Subcutaneous adipose tissue (tissue), 4 donors: Measurements from ENCODE around the gene MBNL2. TPM values are rescaled to one million over a fixed set of nuclear protein-coding genes. Genes with fewer than 3 reads are reported as not detected.

ENCODE experiments used
- CTCF ChIP-seq: fragments of 450-650 bp; IDR thresholded peaks from one replicate; pipeline ENCODE4 v1.5.1; 2016; ENCODE audit warnings: low read depth, mild to moderate bottlenecking, control low read depth, antibody characterized with exemption, moderate library complexity
- total RNA-seq, 4 donors: library from RNA; depleted of rRNA; stranded (reverse); fragments of >200 nt; gene quantifications; one replicate each; pipeline ENCODE4 v1.1.0, GENCODE V29; 2016

MBNL2 gene
- total RNA-seq, 4 donors from 2014 or later, result 83.9 to 141 (median 91.2) TPM

- TF ChIP-seq CTCF, result no peak
Measured at GRCh38 chr13:97188207-97188606, 33.9 kb upstream of the MBNL2 start.

GRCh38 chr13:97189928-97190327, 32.2 kb upstream of the MBNL2 start:
- no peak for TF ChIP-seq CTCF

GRCh38 chr13:97191142-97191541, 31.0 kb upstream of the MBNL2 start:
- TF ChIP-seq CTCF, result no peak

- no peak for TF ChIP-seq CTCF
Measured at GRCh38 chr13:97191615-97192014, 30.5 kb upstream of the MBNL2 start.

- TF ChIP-seq CTCF, result no peak
Measured at GRCh38 chr13:97192166-97192565, 30.0 kb upstream of the MBNL2 start.

DNA sequence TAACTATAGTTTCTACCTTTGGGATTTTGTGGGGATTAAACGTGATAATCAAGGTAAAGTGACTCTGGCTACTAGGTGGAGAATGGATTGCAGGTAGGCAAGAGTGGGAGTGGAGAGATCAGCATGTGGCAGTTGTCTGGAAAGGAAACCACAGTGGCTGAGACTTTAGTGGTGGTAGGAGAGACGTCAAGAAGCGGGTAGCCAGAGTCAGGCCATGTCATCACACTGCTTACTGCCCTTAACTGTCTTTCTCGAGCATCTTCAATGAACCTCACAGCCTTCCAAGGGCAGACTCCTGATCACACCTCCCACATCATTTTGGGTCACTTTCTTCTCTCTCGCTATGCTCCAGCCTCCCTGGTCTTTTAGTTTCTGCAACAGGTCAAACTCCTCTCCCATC, 28.6 kb upstream of the MBNL2 start:
- no peak for TF ChIP-seq CTCF

DNA sequence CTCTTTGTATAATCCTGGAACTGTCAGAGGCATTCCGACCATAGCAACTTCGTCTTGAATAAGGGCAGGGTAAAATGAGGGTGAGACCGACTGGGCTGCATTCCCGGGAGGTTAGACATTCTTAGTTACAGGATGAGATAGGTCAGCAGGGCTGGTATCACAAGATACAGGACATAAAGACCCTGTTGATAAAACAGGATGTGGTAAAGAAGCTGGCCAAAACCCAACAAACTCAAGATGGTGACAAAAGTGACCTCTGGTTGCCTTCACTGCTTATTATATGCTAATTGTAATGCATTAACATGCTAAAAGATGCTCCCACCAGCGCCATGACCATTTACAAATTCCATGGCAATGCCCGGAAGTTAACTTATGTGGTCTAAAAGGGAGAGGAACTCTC, 27.7 kb upstream of the MBNL2 start:
- TF ChIP-seq CTCF, result no peak

- TF ChIP-seq CTCF, result no peak
Measured at GRCh38 chr13:97196340-97196739, 25.8 kb upstream of the MBNL2 start.
